ENCODE measurements around the gene MYO18A. TPM values are rescaled to one million over a fixed set of nuclear protein-coding genes. Genes with fewer than 3 reads are reported as not detected.

The MYO18A gene
- polyA plus RNA-seq, 1 donor, result 46.2 TPM

GRCh38 chr17:29196769-29197515, 16.7 kb upstream of the MYO18A start:
- DNase-seq, result no peak
- no CpG with 5 or more reads among the region's 9 CpGs for WGBS (ENCODE audit: insufficient coverage, low lambda C conversion rate)
- H3K27ac ChIP-seq (ENCODE audit: low read length), result no peak overlapping the region
- H3K4me3 ChIP-seq (ENCODE audit: low read length), result no peak overlapping the region
- H3K27me3 ChIP-seq (ENCODE audit: control insufficient read depth, insufficient read depth, low read length), result no peaks in the 10 kb centered on the region
- H3K4me1 ChIP-seq (ENCODE audit: control insufficient read depth, insufficient read depth, low read length), result no peaks in the 10 kb centered on the region
- no peaks in the 10 kb centered on the region for H3K36me3 ChIP-seq (ENCODE audit: control insufficient read depth, insufficient read depth, low read length)
- no peaks in the 10 kb centered on the region for H3K9me3 ChIP-seq (ENCODE audit: control insufficient read depth, low read depth, low read length)

- no peaks in the 10 kb centered on the region for H3K27me3 ChIP-seq (ENCODE audit: control insufficient read depth, insufficient read depth, low read length)
- no peaks in the 10 kb centered on the region for H3K9me3 ChIP-seq (ENCODE audit: control insufficient read depth, low read depth, low read length)
- no peak overlapping the region for H3K27ac ChIP-seq (ENCODE audit: low read length)
- no peaks in the 10 kb centered on the region for H3K36me3 ChIP-seq (ENCODE audit: control insufficient read depth, insufficient read depth, low read length)
- WGBS (ENCODE audit: insufficient coverage, low lambda C conversion rate), result 46% methylated on average over 2 of the region's 10 CpGs
- no peak overlapping the region for H3K4me3 ChIP-seq (ENCODE audit: low read length)
- H3K4me1 ChIP-seq (ENCODE audit: control insufficient read depth, insufficient read depth, low read length), result no peaks in the 10 kb centered on the region
- DNase-seq, result no peak
Observed at GRCh38 chr17:29195465-29196081, 15.4 kb upstream of the MYO18A start.

- no CpG with 5 or more reads among the region's 3 CpGs for WGBS (ENCODE audit: insufficient coverage, low lambda C conversion rate)
- Histone ChIP-seq H3K4me3 (ENCODE audit: low read length) (no peak overlapping the region), H3K36me3 (ENCODE audit: control insufficient read depth, insufficient read depth, low read length) (no peaks in the 10 kb centered on the region), H3K9me3 (ENCODE audit: control insufficient read depth, low read depth, low read length) (no peaks in the 10 kb centered on the region), H3K27me3 (ENCODE audit: control insufficient read depth, insufficient read depth, low read length) (no peaks in the 10 kb centered on the region), H3K4me1 (ENCODE audit: control insufficient read depth, insufficient read depth, low read length) (no peaks in the 10 kb centered on the region), H3K27ac (ENCODE audit: low read length) (no peak overlapping the region)
- DNase-seq, result no peak
Observed at GRCh38 chr17:29194669-29195068, 14.5 kb upstream of the MYO18A start.

- H3K36me3 ChIP-seq (ENCODE audit: control insufficient read depth, insufficient read depth, low read length), result no peaks in the 10 kb centered on the region
- no CpG with 5 or more reads among the region's 2 CpGs for WGBS (ENCODE audit: insufficient coverage, low lambda C conversion rate)
Observed at GRCh38 chr17:29193146-29193545, 12.9 kb upstream of the MYO18A start.

GRCh38 chr17:29190592-29191207, 10.5 kb upstream of the MYO18A start:
- WGBS (ENCODE audit: insufficient coverage, low lambda C conversion rate), result no CpG with 5 or more reads among the region's 4 CpGs
- Histone ChIP-seq H3K27ac (ENCODE audit: low read length) (no peak overlapping the region), H3K36me3 (ENCODE audit: control insufficient read depth, insufficient read depth, low read length) (no peaks in the 10 kb centered on the region)

More at GRCh38 chr17:29193146-29193545, 12.9 kb upstream of the MYO18A start:
- no peaks in the 10 kb centered on the region for H3K9me3 ChIP-seq (ENCODE audit: control insufficient read depth, low read depth, low read length)
- H3K27ac ChIP-seq (ENCODE audit: low read length), result no peak overlapping the region
- no peaks in the 10 kb centered on the region for H3K4me1 ChIP-seq (ENCODE audit: control insufficient read depth, insufficient read depth, low read length)
- DNase-seq, result no peak
- no peak overlapping the region for H3K4me3 ChIP-seq (ENCODE audit: low read length)
- H3K27me3 ChIP-seq (ENCODE audit: control insufficient read depth, insufficient read depth, low read length), result no peaks in the 10 kb centered on the region

GRCh38 chr17:29190039-29190438, 9.8 kb upstream of the MYO18A start:
- DNase-seq, result no peak
- no peak overlapping the region for H3K27ac ChIP-seq (ENCODE audit: low read length)
- no peaks in the 10 kb centered on the region for H3K9me3 ChIP-seq (ENCODE audit: control insufficient read depth, low read depth, low read length)
- H3K4me3 ChIP-seq (ENCODE audit: low read length), result no peak overlapping the region
- H3K27me3 ChIP-seq (ENCODE audit: control insufficient read depth, insufficient read depth, low read length), result no peaks in the 10 kb centered on the region
- H3K4me1 ChIP-seq (ENCODE audit: control insufficient read depth, insufficient read depth, low read length), result no peaks in the 10 kb centered on the region
- no peaks in the 10 kb centered on the region for H3K36me3 ChIP-seq (ENCODE audit: control insufficient read depth, insufficient read depth, low read length)
- no CpG with 5 or more reads among the region's 2 CpGs for WGBS (ENCODE audit: insufficient coverage, low lambda C conversion rate)

More at GRCh38 chr17:29190592-29191207, 10.5 kb upstream of the MYO18A start:
- Histone ChIP-seq H3K27me3 (ENCODE audit: control insufficient read depth, insufficient read depth, low read length) (no peaks in the 10 kb centered on the region), H3K4me1 (ENCODE audit: control insufficient read depth, insufficient read depth, low read length) (no peaks in the 10 kb centered on the region), H3K9me3 (ENCODE audit: control insufficient read depth, low read depth, low read length) (no peaks in the 10 kb centered on the region), H3K4me3 (ENCODE audit: low read length) (no peak overlapping the region)
- no peak for DNase-seq

- no peaks in the 10 kb centered on the region for H3K36me3 ChIP-seq (ENCODE audit: control insufficient read depth, insufficient read depth, low read length)
- WGBS (ENCODE audit: insufficient coverage, low lambda C conversion rate), result 83% methylated on average over 2 of the region's 2 CpGs
- no peak overlapping the region for H3K4me3 ChIP-seq (ENCODE audit: low read length)
- no peaks in the 10 kb centered on the region for H3K9me3 ChIP-seq (ENCODE audit: control insufficient read depth, low read depth, low read length)
- H3K27me3 ChIP-seq (ENCODE audit: control insufficient read depth, insufficient read depth, low read length), result no peaks in the 10 kb centered on the region
- DNase-seq, result no peak
- no peak overlapping the region for H3K27ac ChIP-seq (ENCODE audit: low read length)
- no peaks in the 10 kb centered on the region for H3K4me1 ChIP-seq (ENCODE audit: control insufficient read depth, insufficient read depth, low read length)
Observed at GRCh38 chr17:29189355-29189754, 9.2 kb upstream of the MYO18A start.

- Histone ChIP-seq H3K36me3 (ENCODE audit: control insufficient read depth, insufficient read depth, low read length) (no peaks in the 10 kb centered on the region), H3K4me3 (ENCODE audit: low read length) (no peak overlapping the region), H3K4me1 (ENCODE audit: control insufficient read depth, insufficient read depth, low read length) (peaks cover 27% of the 10 kb centered on the region), H3K9me3 (ENCODE audit: control insufficient read depth, low read depth, low read length) (no peaks in the 10 kb centered on the region), H3K27ac (ENCODE audit: low read length) (no peak overlapping the region), H3K27me3 (ENCODE audit: control insufficient read depth, insufficient read depth, low read length) (no peaks in the 10 kb centered on the region)
- whole genome bisulfite sequencing (ENCODE audit: insufficient coverage, low lambda C conversion rate), result no CpG with 5 or more reads among the region's 1 CpG
- no peak for DNase-seq
Observed at GRCh38 chr17:29181226-29181625, 1.0 kb upstream of the MYO18A start.

- H3K36me3 ChIP-seq (ENCODE audit: control insufficient read depth, insufficient read depth, low read length), result no peaks in the 10 kb centered on the region
- H3K9me3 ChIP-seq (ENCODE audit: control insufficient read depth, low read depth, low read length), result no peaks in the 10 kb centered on the region
- peak in 1 of 2 donors; percentile 33 for DNase-seq
- WGBS (ENCODE audit: insufficient coverage, low lambda C conversion rate), result no CpG with 5 or more reads among the region's 4 CpGs
- peak overlapping the region; percentile 52 for H3K27ac ChIP-seq (ENCODE audit: low read length)
- H3K4me3 ChIP-seq (ENCODE audit: low read length), result peak overlapping the region; percentile 39
- H3K27me3 ChIP-seq (ENCODE audit: control insufficient read depth, insufficient read depth, low read length), result no peaks in the 10 kb centered on the region
- H3K4me1 ChIP-seq (ENCODE audit: control insufficient read depth, insufficient read depth, low read length), result peaks cover 31% of the 10 kb centered on the region
Observed at GRCh38 chr17:29180788-29181160, 576 bp upstream of the MYO18A start.

- Histone ChIP-seq H3K27ac (ENCODE audit: low read length) (peak overlapping the region; percentile 100), H3K4me3 (ENCODE audit: low read length) (peak overlapping the region; percentile 71), H3K27me3 (ENCODE audit: control insufficient read depth, insufficient read depth, low read length) (no peaks in the 10 kb centered on the region), H3K36me3 (ENCODE audit: control insufficient read depth, insufficient read depth, low read length) (no peaks in the 10 kb centered on the region), H3K9me3 (ENCODE audit: control insufficient read depth, low read depth, low read length) (no peaks in the 10 kb centered on the region), H3K4me1 (ENCODE audit: control insufficient read depth, insufficient read depth, low read length) (peaks cover 31% of the 10 kb centered on the region)
- peak; percentile 78 to 92 for DNase-seq
- no CpG with 5 or more reads among the region's 28 CpGs for WGBS (ENCODE audit: insufficient coverage, low lambda C conversion rate)
Observed at GRCh38 chr17:29179232-29180033, 765 bp downstream of the MYO18A start.

All from large intestine (tissue), 3 donors.